H1 (cell line): ENCODE data around the gene TBC1D22A. TPM values are rescaled to one million over a fixed set of nuclear protein-coding genes. Genes with fewer than 3 reads are reported as not detected.

Experiments used
- CTCF ChIA-PET: fragments of 300-600 bp; sonication (Branson Sonifier 250); formaldehyde crosslinking; loops from one replicate; lab custom pipeline; 2021; ENCODE audit not compliant: partially characterized antibody; lab: Charles Lee
- POLR2A ChIA-PET: fragments of 300-600 bp; sonication (Branson Sonifier 250); formaldehyde crosslinking; loops from one replicate; lab custom pipeline; 2021; ENCODE audit warnings: inconsistent platforms; ENCODE audit not compliant: partially characterized antibody; lab: Charles Lee
- DNase-seq, 2 experiments: peaks; one replicate each; pipeline versions ENCODE4 v3.0.0 to v3.0.0-alpha.2; 2010 to 2022; ENCODE audit warnings: low spot score in 2 of 2, low read depth in 1 of 2, mixed read lengths in 1 of 2
- FAIRE-seq: peaks from 2 replicates; lab custom pipeline; 2011; peaks lifted over from hg19 to GRCh38; lab: Jason Lieb, UNC
- H2AFZ ChIP-seq: 2 replicates; pipeline ENCODE4 v1.8.1; 2012; ENCODE audit warnings: low read length, inconsistent platforms
- H2AK5ac ChIP-seq: 2 replicates; pipeline ENCODE4 v1.6.1; 2013; ENCODE audit warnings: low read depth, low read length
- H2BK120ac ChIP-seq: replicated peaks from 2 replicates; pipeline ENCODE3; 2013; ENCODE audit warnings: low read depth, low read length, inconsistent platforms
- H2BK12ac ChIP-seq: 2 replicates; pipeline ENCODE4 v1.6.1; 2013; ENCODE audit warnings: low read depth, low read length
- H2BK15ac ChIP-seq: 2 replicates; pipeline ENCODE4 v1.6.1; 2013; ENCODE audit warnings: low read length
- H2BK20ac ChIP-seq: 2 replicates; pipeline ENCODE4 v1.6.1; 2013; ENCODE audit warnings: low read length
- H2BK5ac ChIP-seq: 2 replicates; pipeline ENCODE4 v1.6.1; 2013; ENCODE audit warnings: low read depth, low read length
- H3K14ac ChIP-seq: 2 replicates; pipeline ENCODE4 v1.6.1; 2013; ENCODE audit warnings: inconsistent platforms; ENCODE audit not compliant: insufficient read length
- H3K18ac ChIP-seq: 2 replicates; pipeline ENCODE4 v1.6.1; 2013; ENCODE audit warnings: low read length; ENCODE audit errors: extremely low read depth
- H3K23ac ChIP-seq: 2 replicates; pipeline ENCODE4 v1.6.1; 2013; ENCODE audit warnings: inconsistent platforms; ENCODE audit not compliant: insufficient read length
- H3K23me2 ChIP-seq: 2 replicates; pipeline ENCODE4 v1.6.1; 2013; ENCODE audit warnings: low read depth, low read length
- H3K27ac ChIP-seq: 2 replicates; pipeline ENCODE4 v1.6.1; 2011; ENCODE audit warnings: low read depth, low read length, inconsistent platforms
- H3K27me3 ChIP-seq, 4 experiments: replicated peaks in 1 of 4; 1 replicate in 1 of 4; 2 replicates in 3 of 4; pipeline versions ENCODE4 v1.6.1 to v1.8.1; 2011 to 2013; ENCODE audit warnings: low read length in 3 of 4, mild to moderate bottlenecking in 3 of 4, inconsistent platforms in 2 of 4, mixed read lengths in 2 of 4, moderate library complexity in 1 of 4; ENCODE audit not compliant: control insufficient read depth in 3 of 4, insufficient read depth in 3 of 4; ENCODE audit errors: extremely low read depth in 1 of 4
- H3K36me3 ChIP-seq, 4 experiments: 2 replicates each; pipeline versions ENCODE4 v1.6.1 to v1.8.1; 2011 to 2013; ENCODE audit warnings: mild to moderate bottlenecking in 4 of 4, low read length in 3 of 4, moderate library complexity in 2 of 4, control low read depth in 1 of 4, inconsistent platforms in 1 of 4; ENCODE audit not compliant: insufficient read depth in 4 of 4, control insufficient read depth in 2 of 4
- H3K4ac ChIP-seq: replicated peaks from 2 replicates; pipeline ENCODE3; 2013; ENCODE audit warnings: low read length, low read depth, mixed read lengths, inconsistent platforms; ENCODE audit not compliant: insufficient read length
- H3K4me1 ChIP-seq, 4 experiments: replicated peaks in 1 of 4; 1 replicate in 1 of 4; 2 replicates in 3 of 4; pipeline versions ENCODE4 v1.6.1 to v1.8.1; 2011 to 2013; ENCODE audit warnings: low read length in 3 of 4, inconsistent platforms in 2 of 4, mixed read lengths in 1 of 4; ENCODE audit not compliant: insufficient read depth in 4 of 4, control insufficient read depth in 3 of 4
- H3K4me2 ChIP-seq, 2 experiments: 2 replicates each; pipeline versions ENCODE4 v1.6.1 to v1.8.1; 2011 to 2013; ENCODE audit warnings: low read depth in 2 of 2, low read length in 2 of 2, control low read depth in 1 of 2, inconsistent platforms in 1 of 2, mild to moderate bottlenecking in 1 of 2; ENCODE audit not compliant: insufficient read depth in 1 of 2
- H3K4me3 ChIP-seq, 4 experiments: fragments of 200-600, 300-600 bp in 1 of 4; sonication (generic), shearing (Covaris generic), sonication (Bioruptor Twin) in 1 of 4; 2 replicates each; pipeline versions ENCODE4 v1.5.1 to v1.8.1; 2011 to 2016; ENCODE audit warnings: low read length in 4 of 4, low read depth in 3 of 4, control low read depth in 2 of 4, inconsistent platforms in 2 of 4, mild to moderate bottlenecking in 2 of 4, mixed read lengths in 1 of 4, moderate library complexity in 1 of 4; ENCODE audit not compliant: insufficient read depth in 2 of 4; ENCODE audit errors: extremely low read depth in 1 of 4
- H3K56ac ChIP-seq: replicated peaks from 2 replicates; pipeline ENCODE3; 2013; ENCODE audit warnings: low read depth, mild to moderate bottlenecking, mixed read lengths, low read length, inconsistent platforms; ENCODE audit not compliant: insufficient read length
- H3K79me1 ChIP-seq: 2 replicates; pipeline ENCODE4 v1.6.1; 2013; ENCODE audit warnings: low read depth, low read length, control low read depth
- H3K79me2 ChIP-seq, 2 experiments: 2 replicates each; pipeline versions ENCODE4 v1.6.1 to v1.8.1; 2012 to 2013; ENCODE audit warnings: low read length in 2 of 2, mild to moderate bottlenecking in 2 of 2, inconsistent platforms in 1 of 2; ENCODE audit not compliant: insufficient read depth in 2 of 2, control insufficient read depth in 1 of 2
- H3K9ac ChIP-seq, 4 experiments: replicated peaks in 1 of 4; 1 replicate in 1 of 4; 2 replicates in 3 of 4; pipeline versions ENCODE4 v1.6.1 to v1.8.1; 2011 to 2013; ENCODE audit warnings: low read depth in 3 of 4, low read length in 3 of 4, control low read depth in 2 of 4, mild to moderate bottlenecking in 2 of 4, moderate library complexity in 2 of 4, inconsistent platforms in 1 of 4; ENCODE audit errors: extremely low read depth in 1 of 4
- H3K9me3 ChIP-seq, 2 experiments: 2 replicates each; pipeline versions ENCODE4 v1.6.1 to v1.8.1; 2012 to 2013; ENCODE audit warnings: mild to moderate bottlenecking in 2 of 2, moderate library complexity in 2 of 2, control low read depth in 1 of 2, inconsistent platforms in 1 of 2, low read depth in 1 of 2, low read length in 1 of 2, mixed read lengths in 1 of 2; ENCODE audit not compliant: insufficient read depth in 2 of 2
- H4K20me1 ChIP-seq, 2 experiments: replicated peaks in 1 of 2; 2 replicates each; pipeline versions ENCODE3 to v1.8.1; 2011 to 2013; ENCODE audit warnings: inconsistent platforms in 2 of 2, low read length in 2 of 2, mild to moderate bottlenecking in 1 of 2; ENCODE audit not compliant: insufficient read depth in 2 of 2, control insufficient read depth in 1 of 2
- H4K5ac ChIP-seq: 2 replicates; pipeline ENCODE4 v1.6.1; 2013; ENCODE audit warnings: low read length, low read depth, mixed read lengths, inconsistent platforms; ENCODE audit not compliant: insufficient read length
- H4K8ac ChIP-seq: 2 replicates; pipeline ENCODE4 v1.8.0; 2013; ENCODE audit warnings: mild to moderate bottlenecking, moderate library complexity, low read length, inconsistent platforms; ENCODE audit not compliant: insufficient read depth; ENCODE audit errors: extremely low read depth
- H4K91ac ChIP-seq: replicated peaks from 2 replicates; pipeline ENCODE3; 2013; ENCODE audit warnings: low read length, mixed read lengths, inconsistent platforms; ENCODE audit not compliant: insufficient read length
- ATF2 ChIP-seq: IDR thresholded peaks from 2 replicates; pipeline ENCODE4 v1.6.1; 2012; ENCODE audit warnings: low read length, inconsistent platforms
- KDM4A ChIP-seq: IDR thresholded peaks from one replicate; pipeline ENCODE4 v1.7.1; 2012; ENCODE audit warnings: low read depth, mild to moderate bottlenecking, moderate library complexity, low read length, inconsistent platforms; ENCODE audit not compliant: severe bottlenecking
- RFX5 ChIP-seq: IDR thresholded peaks from 2 replicates; pipeline ENCODE4 v1.6.1; 2011; ENCODE audit warnings: low read depth, low read length, improper control_type of control experiment, borderline replicate concordance
- YY1 ChIP-seq: IDR thresholded peaks from 2 replicates; pipeline ENCODE4 v1.6.1; 2011; ENCODE audit warnings: low read depth, mild to moderate bottlenecking, low read length
- WGBS, 2 experiments: shearing (Covaris generic) in 1 of 2; methylation state at CpG; one replicate each; pipeline versions ENCODE4 v1.1.6 to v1.1.7; 2013 to 2015; ENCODE audit warnings: low lambda C conversion rate in 2 of 2, mixed read lengths in 2 of 2, inconsistent platforms in 1 of 2, low coverage in 1 of 2, missing lambda C conversion rate in 1 of 2; ENCODE audit not compliant: insufficient replicate concordance in 2 of 2, insufficient coverage in 1 of 2, insufficient read length in 1 of 2; ENCODE audit errors: extremely low coverage in 1 of 2, missing lambda C conversion rate in 1 of 2; 5-methylcytosine and 5-hydroxymethylcytosine counted together
- polyA plus RNA-seq, 7 experiments: library from polyadenylated mRNA; depleted of rRNA in 3 of 7; stranded (reverse) in 5 of 7; unstranded in 2 of 7; fragments of >200 nt in 5 of 7; fragments of 200-250 nt in 2 of 7; gene quantifications; 1 replicate in 5 of 7; 2 replicates in 1 of 7; 4 replicates in 1 of 7; pipeline versions ENCODE4 v1.2.1 to v1.2.3, GENCODE V29; 2011 to 2013; ENCODE audit warnings: missing spikeins in 2 of 7, mixed read lengths in 2 of 7
- total RNA-seq: library from RNA; stranded (reverse); fragmentation: NEBNext Ultra II Directional; extraction: Animal tissue kit (Norgen Biotek cat#: 25700); gene quantifications from 2 replicates; pipeline ENCODE4 v1.2.1, GENCODE V29; 2021

The TBC1D22A gene
- total and polyA plus RNA-seq, 2 of the 8 experiments (the other 6 are each of a cell fraction or from before 2014, with no cell fraction given), result 11.9 to 18.4 TPM

GRCh38 chr22:47065756-47066615, 303.5 kb downstream of the TBC1D22A start:
- CTCF ChIA-PET, result interaction anchor here (0.6 to 1.1 kb wide), 5 partner anchors 8 to 233 kb away, joined by 3 to 4 read pairs (median 3); no protein-coding TSS in a partner anchor
- H3K79me1 ChIP-seq, result peaks cover 7% of the 10 kb centered on the region; the same call in 1 of the 2 replicates
- TF ChIP-seq KDM4A, result no peak
- TF ChIP-seq RFX5, result no peak
- TF ChIP-seq YY1, result no peak
- no peak for TF ChIP-seq ATF2

More at GRCh38 chr22:47065756-47066615, 303.5 kb downstream of the TBC1D22A start:
- no peak overlapping the region for H2BK5ac ChIP-seq
- H2BK12ac ChIP-seq, result 0 out of 2 replicates have a peak overlapping the region, but pooled peaks have one; percentile 9
- no peak overlapping the region for H4K91ac ChIP-seq
- H4K5ac ChIP-seq, result no peak overlapping the region
- DNase-seq (no peak), FAIRE-seq (no peak)
- H4K8ac ChIP-seq, result peak overlapping the region; percentile 42; the same call in 1 of the 2 replicates
- H3K79me2 ChIP-seq, result peaks cover 0 to 3% of the 10 kb centered on the region in 2 experiments; a peak in 1 of 4 replicates
- H3K4me2 ChIP-seq, result no peak overlapping the region
- peaks cover 0 to 3% of the 10 kb centered on the region in 2 experiments for H4K20me1 ChIP-seq
- H3K9me3 ChIP-seq, result no peaks in the 10 kb centered on the region
- H2AK5ac ChIP-seq, result no peak overlapping the region
- no peak overlapping the region for H3K4me3 ChIP-seq
- no peaks in the 10 kb centered on the region for H3K27me3 ChIP-seq
- no peak overlapping the region for H3K56ac ChIP-seq
- no peak overlapping the region for H3K4ac ChIP-seq
- no peak overlapping the region for H3K23ac ChIP-seq
- no peak overlapping the region for H3K27ac ChIP-seq
- H2BK15ac ChIP-seq, result peak overlapping the region; percentile 50; the same call in 1 of the 2 replicates
- H3K4me1 ChIP-seq, result no peaks in the 10 kb centered on the region
- H2AFZ ChIP-seq, result no peak overlapping the region
- no peaks in the 10 kb centered on the region for H3K23me2 ChIP-seq
- H2BK20ac ChIP-seq, result no peak overlapping the region
- H3K36me3 ChIP-seq, result no peaks in the 10 kb centered on the region
- H2BK120ac ChIP-seq, result no peak overlapping the region
- 91% methylated on average over 23 of the region's 26 CpGs; no CpG with 5 or more reads in 1 of the 2 experiments for WGBS, 2 experiments
- POLR2A ChIA-PET, result no interaction called here
- H3K18ac ChIP-seq, result no peak overlapping the region
- no peak overlapping the region for H3K9ac ChIP-seq
- H3K14ac ChIP-seq, result no peak overlapping the region
